SJCRH30 (cell line): ENCODE data around the gene CKAP2. TPM values are rescaled to one million over a fixed set of nuclear protein-coding genes. Genes with fewer than 3 reads are reported as not detected.
"Not testable (repeated sequence)": the region's sequence is repeated elsewhere in the genome, so short reads cannot be mapped to it uniquely, and the experiment has no call there.

Source experiments
- DNase-seq, 2 experiments: peaks; one replicate each; pipeline ENCODE4 v3.0.0-alpha.2; 2015 to 2020
- H3K27ac ChIP-seq: fragments of 250-450 bp; sonication (Bioruptor Pico); 2 replicates; pipeline ENCODE4 v1.5.1; 2020; ENCODE audit warnings: mild to moderate bottlenecking, moderate library complexity
- H3K27me3 ChIP-seq: fragments of 250-450 bp; sonication (Bioruptor Pico); 2 replicates; pipeline ENCODE4 v1.5.1; 2020; ENCODE audit warnings: mild to moderate bottlenecking, moderate library complexity
- H3K36me3 ChIP-seq: fragments of 250-450 bp; sonication (Bioruptor Pico); 2 replicates; pipeline ENCODE4 v1.5.1; 2020; ENCODE audit warnings: mild to moderate bottlenecking, moderate library complexity
- H3K4me1 ChIP-seq: fragments of 250-450 bp; sonication (Bioruptor Pico); 2 replicates; pipeline ENCODE4 v1.5.1; 2020; ENCODE audit warnings: mild to moderate bottlenecking, moderate library complexity
- H3K4me3 ChIP-seq: fragments of 250-450 bp; sonication (Bioruptor Pico); 2 replicates; pipeline ENCODE4 v1.5.1; 2020; ENCODE audit warnings: mild to moderate bottlenecking, moderate library complexity
- H3K9me3 ChIP-seq: fragments of 250-450 bp; sonication (Bioruptor Pico); replicated peaks from 2 replicates; pipeline ENCODE4 v1.5.1; 2020; ENCODE audit warnings: mild to moderate bottlenecking, moderate library complexity
- total RNA-seq: library from RNA; depleted of rRNA; stranded (reverse); fragments of >200 nt; shearing (Covaris generic); gene quantifications from 2 replicates; pipeline ENCODE4 v1.2.3, GENCODE V29; 2014; rRNA removed

The CKAP2 gene
- total RNA-seq, result 99.8 and 120 TPM in 2 replicates

- peak; percentile 95 to 96 for DNase-seq
- Histone ChIP-seq H3K9me3 (no peaks in the 10 kb centered on the region), H3K27me3 (no peaks in the 10 kb centered on the region), H3K27ac (peak within 1 kb of the TSS; percentile 59), H3K36me3 (peaks cover 32% of the 10 kb centered on the region), H3K4me3 (peak within 1 kb of the TSS; percentile 69), H3K4me1 (peaks cover 4% of the 10 kb centered on the region)
Measured at GRCh38 chr13:52454820-52455676, at the start of gene CKAP2. CKAP2 (plus strand) TSS chr13:52455478; CDS start chr13:52455557, 79 bp downstream.

GRCh38 chr13:52405767-52406494 lies 49.3 kb upstream of the CKAP2 start, which contains the start of gene THSD1:
THSD1 (minus strand) TSS chr13:52406172; CDS start chr13:52402600, 3,572 bp downstream.
- H3K9me3 ChIP-seq, result no peaks in the 10 kb centered on the region
- H3K27me3 ChIP-seq, result no peaks in the 10 kb centered on the region
- peaks cover 9% of the 10 kb centered on the region for H3K4me1 ChIP-seq
- H3K36me3 ChIP-seq, result no peaks in the 10 kb centered on the region
- peak within 1 kb of the TSS; percentile 71 for H3K4me3 ChIP-seq
- peak within 1 kb of the TSS; percentile 6; the same call in 1 of the 2 replicates for H3K27ac ChIP-seq
- DNase-seq, result peak; percentile 75 to 80

GRCh38 chr13:52406629-52407028 lies 48.6 kb upstream of the CKAP2 start:
- H3K27me3 ChIP-seq, result no peaks in the 10 kb centered on the region
- H3K36me3 ChIP-seq, result no peaks in the 10 kb centered on the region
- H3K9me3 ChIP-seq, result no peaks in the 10 kb centered on the region
- DNase-seq, result no peak
- H3K27ac ChIP-seq, result no peak overlapping the region; the same call in 1 of the 2 replicates
- H3K4me3 ChIP-seq, result peak overlapping the region; percentile 71
- H3K4me1 ChIP-seq, result peaks cover 7% of the 10 kb centered on the region

GRCh38 chr13:52407436-52407835 lies 47.8 kb upstream of the CKAP2 start:
- not testable (repeated sequence) for H3K4me3 ChIP-seq, H3K9me3 ChIP-seq, H3K27me3 ChIP-seq, H3K27ac ChIP-seq, H3K4me1 ChIP-seq, DNase-seq, H3K36me3 ChIP-seq

GRCh38 chr13:52408071-52408658 lies 47.1 kb upstream of the CKAP2 start:
- not testable (repeated sequence) for H3K4me3 ChIP-seq, H3K4me1 ChIP-seq, H3K36me3 ChIP-seq, DNase-seq, H3K9me3 ChIP-seq, H3K27ac ChIP-seq, H3K27me3 ChIP-seq

- H3K27ac ChIP-seq, result no peak overlapping the region
- H3K27me3 ChIP-seq, result no peaks in the 10 kb centered on the region
- H3K4me3 ChIP-seq, result no peak overlapping the region
- no peaks in the 10 kb centered on the region for H3K9me3 ChIP-seq
- peaks cover 21% of the 10 kb centered on the region for H3K36me3 ChIP-seq
- DNase-seq, result no peak
- peaks cover 12% of the 10 kb centered on the region for H3K4me1 ChIP-seq
Measured at GRCh38 chr13:52411629-52412028, 43.6 kb upstream of the CKAP2 start.

GRCh38 chr13:52412128-52412527 lies 43.1 kb upstream of the CKAP2 start:
- H3K4me3 ChIP-seq, result no peak overlapping the region
- no peaks in the 10 kb centered on the region for H3K9me3 ChIP-seq
- H3K27me3 ChIP-seq, result no peaks in the 10 kb centered on the region
- peaks cover 22% of the 10 kb centered on the region for H3K36me3 ChIP-seq
- DNase-seq, result no peak
- no peak overlapping the region for H3K27ac ChIP-seq
- peaks cover 17% of the 10 kb centered on the region for H3K4me1 ChIP-seq

- Histone ChIP-seq H3K27me3 (no peaks in the 10 kb centered on the region), H3K27ac (no peak overlapping the region), H3K9me3 (no peaks in the 10 kb centered on the region), H3K4me1 (peaks cover 19% of the 10 kb centered on the region), H3K36me3 (peaks cover 22% of the 10 kb centered on the region), H3K4me3 (no peak overlapping the region)
- no peak for DNase-seq
Measured at GRCh38 chr13:52414051-52414450, 41.2 kb upstream of the CKAP2 start.

GRCh38 chr13:52414963-52415362 lies 40.3 kb upstream of the CKAP2 start:
- H3K9me3 ChIP-seq, result no peaks in the 10 kb centered on the region
- no peaks in the 10 kb centered on the region for H3K27me3 ChIP-seq
- DNase-seq, result no peak
- H3K4me1 ChIP-seq, result peaks cover 19% of the 10 kb centered on the region
- no peak overlapping the region for H3K4me3 ChIP-seq
- H3K36me3 ChIP-seq, result peaks cover 22% of the 10 kb centered on the region
- no peak overlapping the region for H3K27ac ChIP-seq

- Histone ChIP-seq H3K4me1 (peaks cover 19% of the 10 kb centered on the region), H3K27me3 (no peaks in the 10 kb centered on the region), H3K9me3 (no peaks in the 10 kb centered on the region), H3K36me3 (peaks cover 41% of the 10 kb centered on the region), H3K4me3 (no peak overlapping the region), H3K27ac (no peak overlapping the region)
- no peak for DNase-seq
Measured at GRCh38 chr13:52419080-52419479, 36.2 kb upstream of the CKAP2 start.

- DNase-seq, result no peak
- Histone ChIP-seq H3K4me3 (no peak overlapping the region), H3K27ac (no peak overlapping the region), H3K27me3 (no peaks in the 10 kb centered on the region), H3K4me1 (peaks cover 9% of the 10 kb centered on the region), H3K9me3 (no peaks in the 10 kb centered on the region), H3K36me3 (peaks cover 38% of the 10 kb centered on the region)
Measured at GRCh38 chr13:52421216-52421615, 34.1 kb upstream of the CKAP2 start.

GRCh38 chr13:52428295-52428694 lies 27.0 kb upstream of the CKAP2 start:
- no peak overlapping the region for H3K27ac ChIP-seq
- no peak overlapping the region for H3K4me3 ChIP-seq
- peak in 1 of 2 experiments; percentile 40 for DNase-seq
- no peaks in the 10 kb centered on the region for H3K27me3 ChIP-seq
- no peaks in the 10 kb centered on the region for H3K9me3 ChIP-seq
- peaks cover 37% of the 10 kb centered on the region for H3K36me3 ChIP-seq
- peaks cover 7% of the 10 kb centered on the region; the same call in 1 of the 2 replicates for H3K4me1 ChIP-seq

GRCh38 chr13:52432456-52432855 lies 22.8 kb upstream of the CKAP2 start:
- Histone ChIP-seq H3K4me1 (peaks cover 7% of the 10 kb centered on the region; the same call in 1 of the 2 replicates), H3K36me3 (peaks cover 49% of the 10 kb centered on the region), H3K27me3 (no peaks in the 10 kb centered on the region), H3K27ac (no peak overlapping the region), H3K9me3 (no peaks in the 10 kb centered on the region), H3K4me3 (no peak overlapping the region)
- no peak for DNase-seq

- H3K27ac ChIP-seq, result no peak overlapping the region
- no peak for DNase-seq
- H3K4me1 ChIP-seq, result peaks cover 17% of the 10 kb centered on the region
- no peak overlapping the region for H3K4me3 ChIP-seq
- H3K9me3 ChIP-seq, result no peaks in the 10 kb centered on the region
- H3K36me3 ChIP-seq, result peaks cover 4% of the 10 kb centered on the region
- H3K27me3 ChIP-seq, result no peaks in the 10 kb centered on the region
Measured at GRCh38 chr13:52446265-52446664, 9.0 kb upstream of the CKAP2 start.

- Histone ChIP-seq H3K27me3 (no peaks in the 10 kb centered on the region), H3K36me3 (no peaks in the 10 kb centered on the region; the same call in none of the 2 replicates), H3K27ac (no peak overlapping the region), H3K4me3 (no peak overlapping the region), H3K4me1 (peaks cover 17% of the 10 kb centered on the region), H3K9me3 (no peaks in the 10 kb centered on the region)
- peak in 1 of 2 experiments; percentile 11 for DNase-seq
Measured at GRCh38 chr13:52447354-52447753, 7.9 kb upstream of the CKAP2 start.
